GM12873 (cell line): ENCODE data around the gene CD93.

Experiments used
- TF ChIP-seq, protein P1 (sequence below): IDR thresholded peaks from 2 replicates; pipeline ENCODE4 v1.5.1; 2012; ENCODE audit warnings: low read depth, mild to moderate bottlenecking, moderate library complexity, low read length, control low read depth; ENCODE audit not compliant: insufficient read depth; ENCODE audit errors: missing control alignments

CD93 gene

DNA sequence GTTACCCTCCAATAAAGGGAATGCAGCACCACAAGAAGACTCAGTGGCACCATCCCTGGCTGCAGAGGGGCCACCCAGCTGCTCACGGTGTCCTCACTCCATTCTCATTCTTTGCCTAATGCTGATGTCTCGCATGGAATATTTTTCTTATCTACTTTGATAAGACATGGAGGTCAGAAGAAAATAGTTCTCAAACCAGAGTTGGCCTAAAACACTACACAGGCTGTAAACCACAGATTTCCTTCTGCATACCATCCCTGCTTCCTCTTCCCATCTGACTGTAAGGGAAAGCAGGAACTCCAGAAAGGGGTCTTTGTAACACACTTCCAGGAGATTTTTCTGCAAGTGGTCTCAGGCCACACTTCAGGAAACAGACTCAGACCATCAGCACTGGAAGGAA, 43.1 kb upstream of the CD93 start:
- TF ChIP-seq, protein P1, sequence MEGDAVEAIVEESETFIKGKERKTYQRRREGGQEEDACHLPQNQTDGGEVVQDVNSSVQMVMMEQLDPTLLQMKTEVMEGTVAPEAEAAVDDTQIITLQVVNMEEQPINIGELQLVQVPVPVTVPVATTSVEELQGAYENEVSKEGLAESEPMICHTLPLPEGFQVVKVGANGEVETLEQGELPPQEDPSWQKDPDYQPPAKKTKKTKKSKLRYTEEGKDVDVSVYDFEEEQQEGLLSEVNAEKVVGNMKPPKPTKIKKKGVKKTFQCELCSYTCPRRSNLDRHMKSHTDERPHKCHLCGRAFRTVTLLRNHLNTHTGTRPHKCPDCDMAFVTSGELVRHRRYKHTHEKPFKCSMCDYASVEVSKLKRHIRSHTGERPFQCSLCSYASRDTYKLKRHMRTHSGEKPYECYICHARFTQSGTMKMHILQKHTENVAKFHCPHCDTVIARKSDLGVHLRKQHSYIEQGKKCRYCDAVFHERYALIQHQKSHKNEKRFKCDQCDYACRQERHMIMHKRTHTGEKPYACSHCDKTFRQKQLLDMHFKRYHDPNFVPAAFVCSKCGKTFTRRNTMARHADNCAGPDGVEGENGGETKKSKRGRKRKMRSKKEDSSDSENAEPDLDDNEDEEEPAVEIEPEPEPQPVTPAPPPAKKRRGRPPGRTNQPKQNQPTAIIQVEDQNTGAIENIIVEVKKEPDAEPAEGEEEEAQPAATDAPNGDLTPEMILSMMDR: no peak

DNA sequence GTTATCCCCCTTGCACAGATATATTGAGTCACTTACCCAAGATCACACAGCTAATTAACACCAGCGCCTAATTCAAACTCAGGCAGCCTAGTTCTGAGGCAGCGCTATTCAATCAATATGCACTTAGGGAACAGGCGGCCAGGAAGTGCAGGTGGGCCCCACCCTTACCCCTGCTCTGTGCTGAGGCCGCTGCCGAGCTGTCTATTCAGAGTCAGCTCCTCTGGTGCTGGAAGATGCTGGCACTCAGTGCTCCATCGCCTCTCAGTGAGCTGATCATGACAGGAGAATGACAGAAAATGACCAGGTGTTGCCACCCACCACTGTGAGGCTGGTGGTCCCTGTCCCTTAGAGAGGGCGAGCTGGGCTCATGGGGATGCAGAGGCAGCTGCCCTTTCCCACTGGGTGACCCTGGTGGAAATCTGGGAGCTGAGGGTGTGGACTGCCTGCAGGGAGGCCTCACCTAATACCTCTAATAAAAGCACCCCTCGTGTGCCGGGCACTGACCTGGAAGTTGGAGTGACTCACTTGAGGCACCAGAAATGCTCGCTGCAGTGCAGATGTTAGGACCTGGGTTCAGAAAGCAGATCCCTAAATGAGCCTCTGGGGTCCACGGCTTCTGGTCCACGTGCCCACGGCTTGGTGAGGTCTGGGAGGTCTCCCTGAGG, 42.5 kb upstream of the CD93 start:
- TF ChIP-seq, protein P1: no peak

DNA sequence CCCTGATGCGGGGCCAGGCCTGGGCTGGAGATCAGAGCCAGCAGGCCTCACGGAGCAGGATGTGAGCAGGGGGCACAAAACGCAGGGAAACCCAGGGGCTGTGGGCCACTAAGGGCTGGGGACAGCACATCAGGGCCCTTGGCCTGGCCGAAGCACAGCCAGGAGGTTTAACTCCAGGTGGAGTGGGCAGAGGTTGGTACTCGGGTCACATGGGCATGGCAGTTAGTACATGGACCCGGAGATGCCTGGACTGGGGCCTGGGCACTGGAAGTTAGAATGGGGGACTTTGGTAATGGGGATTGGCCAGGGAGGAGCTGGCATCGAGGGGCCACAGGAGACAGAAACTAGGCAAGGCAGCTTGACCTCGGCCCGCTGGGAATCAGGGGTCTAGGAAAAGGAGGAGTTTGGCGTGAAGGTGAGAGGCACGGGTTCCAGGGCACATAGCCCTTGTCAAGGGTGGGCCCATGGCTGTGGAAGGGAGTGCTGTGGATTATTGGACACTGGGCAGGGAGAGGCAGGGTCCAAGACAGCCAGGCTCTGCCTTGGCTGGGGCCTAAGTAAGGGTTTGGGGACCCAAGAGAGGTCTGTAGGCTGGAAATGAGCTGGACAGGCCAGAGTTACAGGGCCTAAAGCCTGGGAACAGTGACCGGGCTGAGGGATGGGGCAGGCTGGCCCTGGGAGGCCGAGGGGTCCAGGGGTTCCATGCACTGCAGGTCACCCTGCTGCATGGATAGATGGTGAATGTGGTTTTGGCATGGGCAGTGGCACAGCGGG, 41.6 kb upstream of the CD93 start:
- TF ChIP-seq, protein P1: no peak

GRCh38 chr20:23126281-23127061, 40.3 kb upstream of the CD93 start:
- TF ChIP-seq, protein P1: no peak

- TF ChIP-seq, protein P1: no peak
Observed at GRCh38 chr20:23125625-23126191, 39.6 kb upstream of the CD93 start.

GRCh38 chr20:23125159-23125558, 39.0 kb upstream of the CD93 start:
- TF ChIP-seq, protein P1: no peak

GRCh38 chr20:23123886-23124285, 37.8 kb upstream of the CD93 start:
- TF ChIP-seq, protein P1: no peak
